GM19463 (cell line): ENCODE results near the gene IFNGR1.

Experiments used
- ATAC-seq: cut with Tn5 transposase; IDR thresholded peaks from one replicate; pipeline ENCODE4 v1.9.1; 2021; ENCODE audit warnings: mild to moderate bottlenecking, moderate library complexity; ENCODE audit not compliant: unreplicated experiment

The IFNGR1 gene

GRCh38 chr6:137177611-137178010, 41.6 kb downstream of the IFNGR1 start:
- no peak for ATAC-seq

DNA sequence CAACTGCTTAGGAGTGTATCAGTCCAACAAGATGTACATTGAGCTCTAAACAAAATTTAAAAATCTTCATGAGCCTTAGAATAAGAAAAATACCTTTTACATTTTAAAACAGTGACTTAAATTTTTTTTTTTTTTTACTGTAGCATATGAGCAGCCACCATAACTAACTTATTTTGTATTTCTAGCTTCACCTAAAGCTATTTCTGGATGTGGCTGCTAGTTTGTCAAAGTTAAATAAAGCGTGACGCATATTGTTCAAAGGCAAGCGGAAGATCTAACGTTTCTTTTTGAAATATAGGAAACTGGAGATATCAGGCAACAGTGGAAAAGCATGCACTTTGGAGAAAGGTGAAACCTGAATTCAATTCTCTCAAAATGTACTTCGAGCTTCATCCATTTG, 42.5 kb downstream of the IFNGR1 start:
- ATAC-seq: no peak

DNA sequence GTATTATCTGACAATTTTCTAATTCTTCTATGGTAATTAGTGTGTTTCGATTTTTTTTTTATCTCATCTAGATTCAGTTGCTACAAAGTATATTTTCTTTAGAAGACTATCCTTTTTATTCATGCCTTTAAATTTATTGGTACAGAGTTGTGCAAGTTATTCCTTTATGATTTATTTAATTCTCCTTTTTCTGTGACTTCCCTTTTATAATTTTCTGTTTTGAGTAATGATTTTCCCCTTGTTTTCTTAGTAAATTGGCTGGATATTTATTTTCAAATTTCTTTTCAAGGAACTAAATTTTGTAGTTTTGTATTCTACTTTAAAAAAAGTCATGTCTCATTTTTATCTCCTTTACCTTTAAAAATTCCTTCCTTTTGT, 43.3 kb downstream of the IFNGR1 start:
- ATAC-seq: no peak

- ATAC-seq: no peak
Measured at GRCh38 chr6:137175157-137175867, 43.9 kb downstream of the IFNGR1 start.

DNA sequence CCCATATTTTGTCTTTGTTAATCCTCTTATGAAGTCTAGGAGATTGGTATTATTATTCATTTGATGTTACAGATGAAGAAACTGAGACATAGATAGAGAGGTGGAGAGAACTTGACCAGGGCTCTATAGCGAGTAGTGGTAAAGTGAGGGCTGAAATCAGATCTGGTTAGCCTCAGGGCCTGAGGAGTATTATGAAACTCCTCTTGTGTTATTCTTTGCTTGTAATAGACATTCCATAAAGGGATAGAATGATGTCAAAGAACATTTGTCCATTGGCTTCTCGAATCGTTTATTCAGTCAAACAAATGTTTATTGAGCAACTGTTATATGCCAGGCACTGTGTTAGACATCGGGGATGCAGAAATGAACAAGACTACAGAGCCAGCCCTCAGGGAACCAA, 45.7 kb downstream of the IFNGR1 start, which contains the start of gene IL22RA2:
IL22RA2 (minus strand) TSS at position 144 of the 400 bp plus-strand sequence. CDS start 11,895 bp downstream, outside the sequence.
- ATAC-seq: no peak

GRCh38 chr6:137172734-137173431, 46.3 kb downstream of the IFNGR1 start:
- ATAC-seq: no peak

- ATAC-seq: peak; percentile 60
Measured at GRCh38 chr6:137171824-137172733, 47.1 kb downstream of the IFNGR1 start.

DNA sequence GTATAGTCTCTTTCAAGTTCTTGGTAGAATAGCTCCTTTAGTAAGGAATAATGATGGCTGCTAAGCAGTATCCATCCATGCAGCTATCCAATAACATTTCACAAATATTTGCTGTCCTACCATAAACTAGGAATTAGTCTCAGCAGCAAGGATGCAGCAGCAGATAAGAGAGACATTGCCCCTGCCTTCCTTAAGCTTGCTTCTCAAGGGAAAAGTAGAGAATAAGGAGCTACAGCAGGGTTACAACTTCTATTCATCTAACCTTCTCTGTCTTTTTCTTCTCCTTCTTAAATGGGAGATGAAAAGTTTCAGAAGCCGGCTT, 48.2 kb downstream of the IFNGR1 start:
- ATAC-seq: no peak

- no peak for ATAC-seq
Measured at GRCh38 chr6:137170266-137171052, 48.7 kb downstream of the IFNGR1 start.

DNA sequence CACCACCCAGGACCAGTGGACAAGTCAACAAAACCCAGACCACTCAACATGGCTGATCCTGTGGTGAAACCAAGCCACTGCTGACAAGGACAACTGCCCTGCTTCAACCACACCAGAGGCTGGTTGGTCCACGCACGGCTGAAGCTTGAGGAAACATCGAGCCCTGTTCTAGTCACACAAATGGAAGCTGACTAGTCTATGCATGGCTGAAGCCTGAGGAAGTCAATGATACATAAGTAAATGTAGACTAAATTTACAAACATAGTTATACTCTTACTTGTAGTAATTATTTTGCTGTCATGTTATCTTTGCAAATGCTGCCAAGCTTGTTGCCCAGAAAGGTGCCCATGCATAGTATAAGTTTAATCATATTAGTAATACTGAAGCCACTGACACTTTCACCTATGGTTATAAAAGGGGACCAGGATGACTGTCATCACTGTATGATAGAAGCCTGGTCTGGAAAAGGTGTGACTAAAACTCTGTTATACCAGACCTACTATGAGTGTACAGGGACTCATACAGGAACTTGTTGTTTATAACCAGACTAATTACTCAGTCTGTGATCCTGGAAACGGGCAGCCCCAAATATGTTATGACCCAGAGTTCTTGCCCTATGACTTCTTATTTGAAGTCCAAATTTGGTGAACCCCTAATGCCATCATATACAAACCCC, 51.3 kb downstream of the IFNGR1 start:
- ATAC-seq: no peak

GRCh38 chr6:137166247-137167098, 52.7 kb downstream of the IFNGR1 start:
- no peak for ATAC-seq

DNA sequence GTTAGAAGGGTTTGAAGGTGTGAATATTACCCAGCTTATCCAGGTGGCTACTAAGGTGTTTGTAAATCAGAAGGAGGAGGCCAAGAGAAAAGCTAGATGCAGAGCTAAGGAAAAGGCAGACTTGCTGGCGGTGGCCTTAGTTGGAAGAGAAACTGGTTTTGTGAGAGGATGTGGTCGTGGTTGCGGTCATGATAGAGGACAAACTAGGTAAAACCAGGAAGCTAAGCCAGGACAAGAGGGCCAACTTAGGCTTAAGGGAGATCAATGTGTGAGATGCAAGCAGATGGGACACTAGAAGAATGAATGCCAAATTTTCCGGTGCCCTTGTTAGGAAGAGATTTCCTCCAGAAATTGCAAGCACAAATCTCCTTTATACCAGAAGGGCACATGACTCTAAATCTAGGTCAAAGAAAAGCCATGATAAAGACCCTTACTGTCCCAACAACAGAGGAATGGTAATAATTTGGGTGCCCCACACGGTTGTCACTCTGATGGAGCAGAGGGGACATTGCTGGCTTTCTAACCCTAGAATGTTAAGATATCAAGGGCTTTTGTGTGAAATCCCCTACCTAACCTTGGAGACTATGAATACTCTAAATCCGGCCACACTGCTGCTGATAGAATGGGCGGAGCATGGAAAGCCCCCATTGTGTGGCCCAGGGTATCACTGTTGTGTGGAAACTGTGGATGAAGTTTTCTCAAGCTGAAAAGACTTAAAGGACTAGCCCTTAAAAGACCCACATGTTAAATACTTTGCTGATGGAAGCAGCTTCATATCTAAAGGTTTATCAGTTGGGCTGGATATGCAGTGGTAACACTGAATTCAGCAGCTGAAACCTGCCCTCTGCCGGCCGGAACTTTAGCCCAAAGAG, 53.6 kb downstream of the IFNGR1 start:
- peak; percentile 66 for ATAC-seq

- ATAC-seq: no peak
Measured at GRCh38 chr6:137163732-137164318, 55.4 kb downstream of the IFNGR1 start.

- ATAC-seq: no peak
Measured at GRCh38 chr6:137162692-137163306, 56.4 kb downstream of the IFNGR1 start.

GRCh38 chr6:137161949-137162348, 57.2 kb downstream of the IFNGR1 start:
- ATAC-seq: no peak

GRCh38 chr6:137160763-137161162, 58.4 kb downstream of the IFNGR1 start:
- no peak for ATAC-seq

DNA sequence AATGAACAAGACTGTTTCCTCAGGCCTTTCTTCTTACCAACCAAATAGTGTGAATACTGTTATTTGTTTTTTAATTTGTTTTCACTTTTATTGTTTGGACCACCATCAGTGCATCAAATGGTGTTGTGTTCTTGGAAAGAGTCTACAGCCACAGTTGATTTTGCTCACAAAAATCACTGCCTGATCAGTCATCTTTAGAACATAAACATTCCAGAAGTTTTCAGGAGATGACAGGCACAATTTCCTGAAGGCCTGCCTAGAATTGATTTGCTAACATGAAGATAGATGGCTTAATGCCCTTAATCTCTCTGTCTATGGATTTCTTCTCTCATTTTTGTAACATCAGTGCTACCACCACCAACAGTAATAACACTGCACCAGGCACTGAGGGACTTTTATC, 59.3 kb downstream of the IFNGR1 start:
- ATAC-seq: no peak

DNA sequence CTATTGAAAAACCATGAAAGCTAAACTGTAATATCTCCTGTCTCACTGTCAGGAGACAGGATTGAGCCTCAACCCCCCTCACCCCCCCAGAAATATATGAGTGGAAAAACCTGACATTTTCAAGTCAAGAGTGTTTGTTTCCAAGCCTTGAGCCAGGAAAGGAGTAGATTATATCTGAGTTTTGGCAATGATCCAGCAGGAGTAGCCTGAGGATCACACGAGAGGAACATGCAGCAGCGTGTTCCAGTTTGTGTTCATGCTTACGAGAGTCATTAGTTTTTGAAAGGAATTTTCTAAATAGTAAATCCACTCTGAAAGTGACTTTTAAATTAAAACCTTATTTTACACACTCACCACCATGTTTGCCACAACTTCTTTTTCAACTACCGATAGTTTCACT, 61.6 kb downstream of the IFNGR1 start:
- no peak for ATAC-seq
